HG03558 (cell line): ENCODE data around the gene DDX46.

ENCODE experiments used
- ATAC-seq: cut with Tn5 transposase; IDR thresholded peaks from one replicate; pipeline ENCODE4 v1.9.1; 2021; ENCODE audit warnings: moderate number of reproducible peaks; ENCODE audit not compliant: unreplicated experiment; ENCODE audit errors: extremely low read depth

Gene DDX46

GRCh38 chr5:134777366-134777765, 18.8 kb downstream of the DDX46 start:
- no peak for ATAC-seq

- no peak for ATAC-seq
Observed at GRCh38 chr5:134784241-134784920, 25.8 kb downstream of the DDX46 start.

GRCh38 chr5:134784946-134785620, 26.5 kb downstream of the DDX46 start:
- ATAC-seq = no peak

- no peak for ATAC-seq
Observed at GRCh38 chr5:134787692-134788091, 29.1 kb downstream of the DDX46 start.

GRCh38 chr5:134791580-134791979, 33.0 kb downstream of the DDX46 start:
- ATAC-seq = no peak

GRCh38 chr5:134792286-134792685, 33.7 kb downstream of the DDX46 start:
- ATAC-seq = no peak

GRCh38 chr5:134793111-134793510, 34.5 kb downstream of the DDX46 start:
- ATAC-seq = no peak

GRCh38 chr5:134794082-134794481, 35.5 kb downstream of the DDX46 start:
- ATAC-seq = no peak

- ATAC-seq = no peak
Observed at GRCh38 chr5:134794819-134795218, 36.2 kb downstream of the DDX46 start.

GRCh38 chr5:134798468-134798867, 39.9 kb downstream of the DDX46 start:
- ATAC-seq = no peak

GRCh38 chr5:134803821-134804220, 45.2 kb downstream of the DDX46 start:
- ATAC-seq = no peak

- no peak for ATAC-seq
Observed at GRCh38 chr5:134813407-134813806, 54.8 kb downstream of the DDX46 start.

GRCh38 chr5:134813827-134814226, 55.2 kb downstream of the DDX46 start:
- ATAC-seq = no peak

GRCh38 chr5:134817006-134817405, 58.4 kb downstream of the DDX46 start:
- no peak for ATAC-seq

- no peak for ATAC-seq
Observed at GRCh38 chr5:134818776-134819175, 60.2 kb downstream of the DDX46 start.

- ATAC-seq = no peak
Observed at GRCh38 chr5:134819407-134819963, 60.9 kb downstream of the DDX46 start.

GRCh38 chr5:134821841-134822240, 63.3 kb downstream of the DDX46 start:
- no peak for ATAC-seq

GRCh38 chr5:134824681-134825080, 66.1 kb downstream of the DDX46 start:
- no peak for ATAC-seq

- no peak for ATAC-seq
Observed at GRCh38 chr5:134825212-134825611, 66.6 kb downstream of the DDX46 start.

GRCh38 chr5:134833340-134834032, 74.9 kb downstream of the DDX46 start:
- no peak for ATAC-seq

GRCh38 chr5:134835623-134836022, 77.0 kb downstream of the DDX46 start:
- no peak for ATAC-seq
